BE2C (cell line): ENCODE results near the gene PIK3R4.
A peak's percentile ranks its signal among the peaks of the same experiment; 100 is the strongest.

ENCODE experiments used
- DNase-seq: peaks from one replicate; pipeline ENCODE4 v3.0.0-alpha.2; 2020
- H3K27me3 ChIP-seq: fragments of 250-450 bp; sonication (Bioruptor Pico); 2 replicates; pipeline ENCODE4 v1.5.1; 2020; ENCODE audit warnings: mild to moderate bottlenecking
- H3K36me3 ChIP-seq: fragments of 250-450 bp; sonication (Bioruptor Pico); 2 replicates; pipeline ENCODE4 v1.5.1; 2020; ENCODE audit warnings: mild to moderate bottlenecking
- H3K4me1 ChIP-seq: fragments of 250-450 bp; sonication (Bioruptor Pico); 2 replicates; pipeline ENCODE4 v1.5.1; 2020
- H3K4me3 ChIP-seq: 2 replicates; pipeline ENCODE4 v1.5.1; 2011; ENCODE audit warnings: low read depth, low read length
- H3K9me3 ChIP-seq: fragments of 250-450 bp; sonication (Bioruptor Pico); 2 replicates; pipeline ENCODE4 v1.5.1; 2020
- TF ChIP-seq, protein P1 (sequence below): IDR thresholded peaks from 2 replicates; pipeline ENCODE4 v1.5.1; 2012; ENCODE audit warnings: mild to moderate bottlenecking, low read depth, low read length

The PIK3R4 gene

DNA sequence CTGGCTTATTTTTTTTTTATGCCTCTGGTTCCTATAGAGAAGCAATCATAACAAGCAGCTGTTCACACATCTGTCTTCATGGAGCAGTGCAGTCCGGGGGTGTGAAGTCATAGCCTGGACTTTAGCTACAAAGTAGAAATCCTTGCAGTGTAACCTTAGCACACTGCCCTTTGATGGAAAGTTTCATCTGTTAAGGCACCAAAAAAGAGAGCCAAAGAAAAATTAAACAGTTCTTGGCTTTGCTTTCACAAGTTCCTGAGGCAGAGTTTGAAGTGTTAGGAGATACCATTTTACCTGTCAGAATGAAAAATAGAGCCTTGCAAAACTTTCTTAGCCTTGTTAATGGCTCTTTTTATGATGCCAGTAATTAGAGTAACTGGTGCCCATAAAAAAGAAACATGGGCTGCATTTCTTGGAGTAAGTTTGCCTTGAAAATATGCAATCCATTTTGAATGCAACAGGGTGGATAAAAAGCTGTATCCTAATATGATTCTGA lies 84.1 kb downstream of the PIK3R4 start:
- TF ChIP-seq, protein P1, sequence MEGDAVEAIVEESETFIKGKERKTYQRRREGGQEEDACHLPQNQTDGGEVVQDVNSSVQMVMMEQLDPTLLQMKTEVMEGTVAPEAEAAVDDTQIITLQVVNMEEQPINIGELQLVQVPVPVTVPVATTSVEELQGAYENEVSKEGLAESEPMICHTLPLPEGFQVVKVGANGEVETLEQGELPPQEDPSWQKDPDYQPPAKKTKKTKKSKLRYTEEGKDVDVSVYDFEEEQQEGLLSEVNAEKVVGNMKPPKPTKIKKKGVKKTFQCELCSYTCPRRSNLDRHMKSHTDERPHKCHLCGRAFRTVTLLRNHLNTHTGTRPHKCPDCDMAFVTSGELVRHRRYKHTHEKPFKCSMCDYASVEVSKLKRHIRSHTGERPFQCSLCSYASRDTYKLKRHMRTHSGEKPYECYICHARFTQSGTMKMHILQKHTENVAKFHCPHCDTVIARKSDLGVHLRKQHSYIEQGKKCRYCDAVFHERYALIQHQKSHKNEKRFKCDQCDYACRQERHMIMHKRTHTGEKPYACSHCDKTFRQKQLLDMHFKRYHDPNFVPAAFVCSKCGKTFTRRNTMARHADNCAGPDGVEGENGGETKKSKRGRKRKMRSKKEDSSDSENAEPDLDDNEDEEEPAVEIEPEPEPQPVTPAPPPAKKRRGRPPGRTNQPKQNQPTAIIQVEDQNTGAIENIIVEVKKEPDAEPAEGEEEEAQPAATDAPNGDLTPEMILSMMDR = no peak
- Histone ChIP-seq H3K36me3 (no peaks in the 10 kb centered on the region; the same call in 1 of the 2 replicates), H3K4me3 (no peak overlapping the region), H3K27me3 (no peaks in the 10 kb centered on the region), H3K4me1 (peaks cover 6% of the 10 kb centered on the region), H3K9me3 (no peaks in the 10 kb centered on the region)
- no peak for DNase-seq

- H3K4me3 ChIP-seq = no peak overlapping the region
- H3K9me3 ChIP-seq = no peaks in the 10 kb centered on the region
- peaks cover 6% of the 10 kb centered on the region for H3K4me1 ChIP-seq
- H3K27me3 ChIP-seq = no peaks in the 10 kb centered on the region
- no peaks in the 10 kb centered on the region; the same call in 1 of the 2 replicates for H3K36me3 ChIP-seq
- TF ChIP-seq, protein P1 = no peak
- DNase-seq = no peak
These were observed 85.3 kb downstream of the PIK3R4 start for GRCh38 chr3:130661140-130661891.

- Histone ChIP-seq H3K9me3 (no peaks in the 10 kb centered on the region), H3K4me3 (no peak overlapping the region), H3K4me1 (peaks cover 6% of the 10 kb centered on the region), H3K27me3 (no peaks in the 10 kb centered on the region), H3K36me3 (no peaks in the 10 kb centered on the region; the same call in 1 of the 2 replicates)
- no peak for DNase-seq
- TF ChIP-seq, protein P1 = no peak
These were observed 86.7 kb downstream of the PIK3R4 start for GRCh38 chr3:130659911-130660310.

DNA sequence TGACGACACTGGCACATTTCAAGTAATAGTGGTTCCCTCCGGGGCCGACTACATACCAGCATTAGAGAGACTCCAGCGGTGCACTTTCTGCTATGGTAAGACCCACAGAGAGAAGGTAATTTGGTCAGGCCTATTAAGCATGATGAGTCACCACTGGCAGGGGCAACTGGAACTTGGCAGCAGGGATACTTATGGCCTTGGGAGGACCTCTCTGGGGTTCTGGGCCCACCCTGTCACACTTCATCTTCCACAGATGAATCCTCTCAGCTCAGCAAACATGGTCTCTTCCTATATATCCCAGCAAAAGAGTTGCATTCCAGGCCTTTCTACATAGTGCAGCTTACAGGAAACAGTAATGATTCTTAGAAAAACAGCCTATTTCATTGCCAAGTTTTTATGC lies 88.0 kb downstream of the PIK3R4 start:
- peak; percentile 58 for DNase-seq
- no peaks in the 10 kb centered on the region for H3K27me3 ChIP-seq
- TF ChIP-seq, protein P1 = no peak
- H3K9me3 ChIP-seq = no peaks in the 10 kb centered on the region
- H3K4me1 ChIP-seq = peaks cover 6% of the 10 kb centered on the region
- no peaks in the 10 kb centered on the region; the same call in 1 of the 2 replicates for H3K36me3 ChIP-seq
- H3K4me3 ChIP-seq = no peak overlapping the region

DNA sequence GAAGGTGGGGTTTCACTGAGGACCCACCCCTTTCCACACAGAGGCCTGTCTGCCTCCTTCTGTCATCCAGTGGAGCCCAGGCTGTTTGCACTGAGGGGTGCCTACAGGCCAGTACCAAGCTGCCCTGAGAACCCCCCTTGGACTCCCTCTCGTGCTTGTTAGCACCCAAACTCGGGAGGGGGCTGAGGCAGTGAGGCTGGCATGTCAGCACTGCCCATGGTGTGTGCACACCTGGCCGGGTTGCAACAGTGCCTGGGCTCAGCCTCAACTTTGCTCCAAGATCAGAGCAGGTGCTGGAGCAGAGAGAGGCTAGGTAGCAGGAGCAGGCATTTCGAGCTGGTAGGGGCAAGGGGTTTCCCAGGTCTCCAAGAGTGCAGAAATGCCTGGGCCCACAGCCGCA lies 90.0 kb downstream of the PIK3R4 start:
- no peak for DNase-seq
- peaks cover 6% of the 10 kb centered on the region for H3K4me1 ChIP-seq
- no peaks in the 10 kb centered on the region for H3K27me3 ChIP-seq
- no peaks in the 10 kb centered on the region; the same call in 1 of the 2 replicates for H3K36me3 ChIP-seq
- H3K4me3 ChIP-seq = no peak overlapping the region
- TF ChIP-seq, protein P1 = no peak
- no peaks in the 10 kb centered on the region for H3K9me3 ChIP-seq

DNA sequence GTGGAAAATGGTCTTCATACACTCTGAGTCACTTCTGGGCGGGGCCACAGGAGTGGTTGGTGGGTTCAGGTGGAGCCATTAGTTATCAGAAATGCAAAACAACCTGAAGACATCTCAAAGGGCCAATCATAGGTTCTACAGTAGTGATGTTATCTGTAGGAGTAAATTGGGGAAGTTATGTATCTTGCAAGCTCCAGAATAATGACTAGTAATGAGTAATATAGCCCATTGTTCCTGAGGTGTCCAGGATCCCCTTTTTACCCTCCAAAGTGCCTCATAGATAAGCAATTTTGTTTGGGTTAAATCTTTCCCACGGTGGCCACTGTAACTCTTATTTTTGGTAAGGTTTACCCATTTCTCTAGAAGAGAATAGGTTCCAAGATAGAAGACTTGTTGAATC lies 91.7 kb downstream of the PIK3R4 start:
- Histone ChIP-seq H3K4me3 (no peak overlapping the region), H3K27me3 (no peaks in the 10 kb centered on the region), H3K9me3 (no peaks in the 10 kb centered on the region), H3K4me1 (peaks cover 6% of the 10 kb centered on the region), H3K36me3 (no peaks in the 10 kb centered on the region; the same call in 1 of the 2 replicates)
- no peak for DNase-seq
- TF ChIP-seq, protein P1 = no peak
